Nephron progenitor cell (in vitro differentiated cells): Measurements from ENCODE around the gene USH2A.

ENCODE experiments used
- DNase-seq: peaks from one replicate; pipeline ENCODE4 v3.0.0; 2021
- H3K27ac Mint-ChIP-seq: 2 replicates; pipeline ENCODE4 v1.8.0; 2021; ENCODE audit warnings: mild to moderate bottlenecking, moderate library complexity, mixed read lengths
- H3K27me3 Mint-ChIP-seq: 2 replicates; pipeline ENCODE4 v1.8.0; 2021; ENCODE audit warnings: mild to moderate bottlenecking, low read depth, mixed read lengths; ENCODE audit not compliant: poor library complexity
- H3K36me3 Mint-ChIP-seq: 2 replicates; pipeline ENCODE4 v1.8.0; 2021; ENCODE audit warnings: low read depth, mixed read lengths
- H3K4me1 Mint-ChIP-seq: 2 replicates; pipeline ENCODE4 v1.8.0; 2021; ENCODE audit warnings: mixed read lengths
- H3K4me3 Mint-ChIP-seq: 2 replicates; pipeline ENCODE4 v1.8.0; 2021; ENCODE audit warnings: mild to moderate bottlenecking, moderate library complexity, mixed read lengths
- H3K9me3 Mint-ChIP-seq: 2 replicates; pipeline ENCODE4 v1.8.0; 2021; ENCODE audit warnings: mild to moderate bottlenecking, moderate library complexity, mixed read lengths
- CTCF ChIP-seq: fragments of 200-600 bp; sonication (generic); IDR thresholded peaks from 2 replicates; pipeline ENCODE4 v1.5.0; 2021; ENCODE audit warnings: antibody characterized with exemption

Gene USH2A

GRCh38 chr1:215731699-215732098 is 691.5 kb downstream of the USH2A start:
- no peak for TF ChIP-seq CTCF
- no peak overlapping the region for H3K4me3 Mint-ChIP-seq
- H3K4me1 Mint-ChIP-seq: no peaks in the 10 kb centered on the region
- H3K9me3 Mint-ChIP-seq: peaks cover 4% of the 10 kb centered on the region
- no peak for DNase-seq
- no peak overlapping the region for H3K27ac Mint-ChIP-seq
- no peaks in the 10 kb centered on the region for H3K27me3 Mint-ChIP-seq
- H3K36me3 Mint-ChIP-seq: no peaks in the 10 kb centered on the region

GRCh38 chr1:215730600-215730999 is 692.6 kb downstream of the USH2A start:
- H3K27ac Mint-ChIP-seq: no peak overlapping the region
- peaks cover 1% of the 10 kb centered on the region for H3K27me3 Mint-ChIP-seq
- TF ChIP-seq CTCF: no peak
- H3K9me3 Mint-ChIP-seq: peaks cover 4% of the 10 kb centered on the region
- H3K36me3 Mint-ChIP-seq: no peaks in the 10 kb centered on the region
- no peaks in the 10 kb centered on the region for H3K4me1 Mint-ChIP-seq
- H3K4me3 Mint-ChIP-seq: no peak overlapping the region
- DNase-seq: no peak

- Mint-ChIP-seq H3K4me1 (no peaks in the 10 kb centered on the region), H3K36me3 (no peaks in the 10 kb centered on the region), H3K9me3 (no peaks in the 10 kb centered on the region), H3K27me3 (peaks cover 3% of the 10 kb centered on the region), H3K4me3 (no peak overlapping the region), H3K27ac (no peak overlapping the region)
- DNase-seq: no peak
- TF ChIP-seq CTCF: no peak
These were observed 695.1 kb downstream of the USH2A start for GRCh38 chr1:215728169-215728568.

GRCh38 chr1:215720126-215720525 is 703.1 kb downstream of the USH2A start:
- Mint-ChIP-seq H3K27ac (no peak overlapping the region), H3K4me1 (no peaks in the 10 kb centered on the region), H3K36me3 (no peaks in the 10 kb centered on the region), H3K9me3 (no peaks in the 10 kb centered on the region), H3K27me3 (peaks cover 6% of the 10 kb centered on the region), H3K4me3 (no peak overlapping the region)
- DNase-seq: no peak
- TF ChIP-seq CTCF: no peak

- Mint-ChIP-seq H3K4me1 (no peaks in the 10 kb centered on the region), H3K4me3 (no peak overlapping the region), H3K36me3 (no peaks in the 10 kb centered on the region), H3K9me3 (no peaks in the 10 kb centered on the region), H3K27me3 (peaks cover 8% of the 10 kb centered on the region), H3K27ac (no peak overlapping the region)
- TF ChIP-seq CTCF: no peak
- no peak for DNase-seq
These were observed 703.7 kb downstream of the USH2A start for GRCh38 chr1:215719552-215719951.

- no peak for DNase-seq
- Mint-ChIP-seq H3K9me3 (no peaks in the 10 kb centered on the region), H3K4me1 (no peaks in the 10 kb centered on the region), H3K36me3 (no peaks in the 10 kb centered on the region), H3K27me3 (peaks cover 8% of the 10 kb centered on the region), H3K4me3 (no peak overlapping the region), H3K27ac (no peak overlapping the region)
- TF ChIP-seq CTCF: no peak
These were observed 704.5 kb downstream of the USH2A start for GRCh38 chr1:215718575-215719287.
